Activated naive CD8-positive, alpha-beta T cell (primary cell): Measurements from ENCODE around the gene TSC22D4.
A peak's percentile ranks its signal among the peaks of the same experiment; 100 is the strongest.

ENCODE experiments used
- H3K27ac Mint-ChIP-seq: one replicate; pipeline ENCODE4 v1.8.0; 2021; ENCODE audit warnings: mixed read lengths
- H3K27me3 Mint-ChIP-seq: one replicate; pipeline ENCODE4 v1.8.0; 2021; ENCODE audit warnings: mixed read lengths
- H3K36me3 Mint-ChIP-seq: one replicate; pipeline ENCODE4 v1.8.0; 2021; ENCODE audit warnings: mixed read lengths
- H3K4me1 Mint-ChIP-seq: one replicate; pipeline ENCODE4 v1.8.0; 2021; ENCODE audit warnings: low read depth, mixed read lengths
- H3K4me3 Mint-ChIP-seq: one replicate; pipeline ENCODE4 v1.8.0; 2021; ENCODE audit warnings: mild to moderate bottlenecking, mixed read lengths
- H3K9me3 Mint-ChIP-seq: one replicate; pipeline ENCODE4 v1.8.0; 2021; ENCODE audit warnings: low read depth, mixed read lengths

The TSC22D4 gene

GRCh38 chr7:100432621-100433275 lies 46.3 kb downstream of the TSC22D4 start:
- Mint-ChIP-seq H3K27ac (peak overlapping the region; percentile 92), H3K9me3 (no peaks in the 10 kb centered on the region), H3K27me3 (no peaks in the 10 kb centered on the region), H3K36me3 (peaks cover 8% of the 10 kb centered on the region), H3K4me3 (peak overlapping the region; percentile 93), H3K4me1 (peaks cover 46% of the 10 kb centered on the region)

GRCh38 chr7:100432053-100432452 lies 47.0 kb downstream of the TSC22D4 start:
- Mint-ChIP-seq H3K9me3 (no peaks in the 10 kb centered on the region), H3K4me1 (peaks cover 46% of the 10 kb centered on the region), H3K4me3 (peak overlapping the region; percentile 93), H3K27ac (peak overlapping the region; percentile 92), H3K36me3 (peaks cover 8% of the 10 kb centered on the region), H3K27me3 (no peaks in the 10 kb centered on the region)

- H3K36me3 Mint-ChIP-seq, result peaks cover 8% of the 10 kb centered on the region
- H3K4me1 Mint-ChIP-seq, result peaks cover 46% of the 10 kb centered on the region
- peak overlapping the region; percentile 93 for H3K4me3 Mint-ChIP-seq
- H3K27ac Mint-ChIP-seq, result peak overlapping the region; percentile 92
- no peaks in the 10 kb centered on the region for H3K9me3 Mint-ChIP-seq
- no peaks in the 10 kb centered on the region for H3K27me3 Mint-ChIP-seq
Measured at GRCh38 chr7:100431286-100431735, 47.7 kb downstream of the TSC22D4 start.

- Mint-ChIP-seq H3K36me3 (peaks cover 8% of the 10 kb centered on the region), H3K27ac (peak overlapping the region; percentile 86), H3K4me1 (peaks cover 46% of the 10 kb centered on the region)
Measured at GRCh38 chr7:100430493-100431285, 48.3 kb downstream of the TSC22D4 start.

GRCh38 chr7:100429637-100430492 lies 49.1 kb downstream of the TSC22D4 start, which contains the start of gene MEPCE:
Gene MEPCE (plus strand): TSS chr7:100429831. CDS start chr7:100430019, 188 bp downstream.
- H3K36me3 Mint-ChIP-seq, result peaks cover 8% of the 10 kb centered on the region
- no peaks in the 10 kb centered on the region for H3K27me3 Mint-ChIP-seq
- peak within 1 kb of the TSS; percentile 100 for H3K27ac Mint-ChIP-seq
- H3K9me3 Mint-ChIP-seq, result no peaks in the 10 kb centered on the region
- H3K4me1 Mint-ChIP-seq, result peaks cover 42% of the 10 kb centered on the region
- peak within 1 kb of the TSS; percentile 100 for H3K4me3 Mint-ChIP-seq

More at GRCh38 chr7:100430493-100431285, 48.3 kb downstream of the TSC22D4 start:
- Mint-ChIP-seq H3K4me3 (peak overlapping the region; percentile 93), H3K9me3 (no peaks in the 10 kb centered on the region), H3K27me3 (no peaks in the 10 kb centered on the region)

- Mint-ChIP-seq H3K27ac (peak overlapping the region; percentile 100), H3K36me3 (peaks cover 8% of the 10 kb centered on the region), H3K27me3 (no peaks in the 10 kb centered on the region), H3K4me1 (peaks cover 35% of the 10 kb centered on the region), H3K9me3 (no peaks in the 10 kb centered on the region), H3K4me3 (peak overlapping the region; percentile 100)
Measured at GRCh38 chr7:100428967-100429636, 49.9 kb downstream of the TSC22D4 start.

GRCh38 chr7:100428199-100428966 lies 50.6 kb downstream of the TSC22D4 start, which contains the start of gene ZCWPW1:
Gene ZCWPW1 (minus strand): TSS chr7:100428703. CDS start chr7:100420649, 8,054 bp downstream.
- Mint-ChIP-seq H3K27ac (peak within 1 kb of the TSS; percentile 100), H3K27me3 (no peaks in the 10 kb centered on the region), H3K4me3 (peak within 1 kb of the TSS; percentile 100), H3K9me3 (no peaks in the 10 kb centered on the region), H3K36me3 (peaks cover 4% of the 10 kb centered on the region), H3K4me1 (peaks cover 27% of the 10 kb centered on the region)

GRCh38 chr7:100427762-100428198 lies 51.2 kb downstream of the TSC22D4 start:
- peaks cover 4% of the 10 kb centered on the region for H3K36me3 Mint-ChIP-seq
- peaks cover 21% of the 10 kb centered on the region for H3K4me1 Mint-ChIP-seq
- peak overlapping the region; percentile 100 for H3K27ac Mint-ChIP-seq
- peak overlapping the region; percentile 100 for H3K4me3 Mint-ChIP-seq
- H3K27me3 Mint-ChIP-seq, result no peaks in the 10 kb centered on the region
- H3K9me3 Mint-ChIP-seq, result no peaks in the 10 kb centered on the region

- Mint-ChIP-seq H3K4me1 (peaks cover 9% of the 10 kb centered on the region), H3K36me3 (no peaks in the 10 kb centered on the region), H3K27ac (no peak overlapping the region), H3K4me3 (no peak overlapping the region), H3K9me3 (no peaks in the 10 kb centered on the region), H3K27me3 (no peaks in the 10 kb centered on the region)
Measured at GRCh38 chr7:100426516-100426915, 52.5 kb downstream of the TSC22D4 start.

- Mint-ChIP-seq H3K4me1 (peaks cover 5% of the 10 kb centered on the region), H3K9me3 (no peaks in the 10 kb centered on the region), H3K4me3 (no peak overlapping the region), H3K27me3 (no peaks in the 10 kb centered on the region), H3K27ac (no peak overlapping the region), H3K36me3 (no peaks in the 10 kb centered on the region)
Measured at GRCh38 chr7:100425347-100425746, 53.7 kb downstream of the TSC22D4 start.

- no peak overlapping the region for H3K4me3 Mint-ChIP-seq
- no peaks in the 10 kb centered on the region for H3K27me3 Mint-ChIP-seq
- peaks cover 3% of the 10 kb centered on the region for H3K4me1 Mint-ChIP-seq
- H3K27ac Mint-ChIP-seq, result no peak overlapping the region
- no peaks in the 10 kb centered on the region for H3K9me3 Mint-ChIP-seq
- no peaks in the 10 kb centered on the region for H3K36me3 Mint-ChIP-seq
Measured at GRCh38 chr7:100423315-100423714, 55.7 kb downstream of the TSC22D4 start.

- H3K4me3 Mint-ChIP-seq, result no peak overlapping the region
- no peaks in the 10 kb centered on the region for H3K9me3 Mint-ChIP-seq
- no peaks in the 10 kb centered on the region for H3K4me1 Mint-ChIP-seq
- peaks cover 7% of the 10 kb centered on the region for H3K36me3 Mint-ChIP-seq
- H3K27ac Mint-ChIP-seq, result no peak overlapping the region
- H3K27me3 Mint-ChIP-seq, result no peaks in the 10 kb centered on the region
Measured at GRCh38 chr7:100419660-100420226, 59.3 kb downstream of the TSC22D4 start.

GRCh38 chr7:100418930-100419659 lies 59.9 kb downstream of the TSC22D4 start:
- Mint-ChIP-seq H3K27ac (no peak overlapping the region), H3K9me3 (no peaks in the 10 kb centered on the region), H3K4me3 (no peak overlapping the region), H3K36me3 (peaks cover 7% of the 10 kb centered on the region), H3K27me3 (no peaks in the 10 kb centered on the region), H3K4me1 (no peaks in the 10 kb centered on the region)
